HepG2 (cell line): Measurements from ENCODE around the gene SLC9B2. TPM values are rescaled to one million over a fixed set of nuclear protein-coding genes. Genes with fewer than 3 reads are reported as not detected.

ENCODE experiments used
- ATAC-seq: fragments of 200-7000 bp; cut with Tn5 transposase; 3 replicates; pipeline ENCODE4 v1.9.1; 2020; ENCODE audit warnings: mild to moderate bottlenecking, moderate library complexity
- BruUV-seq: library from RNA; stranded (reverse); fragments of 400-500 nt; replicated peaks from 2 replicates; lab custom pipeline; 2021; lab: Mats Ljungman, UMichigan
- CTCF ChIA-PET: fragments of 300-600 bp; formaldehyde crosslinking; extraction: SDS; loops from one replicate; lab custom pipeline; 2021; ENCODE audit warnings: low total read pairs, inconsistent platforms, low intra/inter-chr PET ratio; lab: Yijun Ruan, JAX
- POLR2A ChIA-PET: fragments of 350-600 bp; sonication (Branson Sonifier 250); formaldehyde crosslinking; loops from one replicate; lab custom pipeline; 2020; ENCODE audit warnings: antibody characterized with exemption, inconsistent platforms; lab: Yijun Ruan, JAX
- DNase-seq: peaks from one replicate; pipeline ENCODE4 v3.0.0-alpha.2; 2015; ENCODE audit warnings: low spot score
- FAIRE-seq: peaks from 3 replicates; lab custom pipeline; 2011; peaks lifted over from hg19 to GRCh38; lab: Jason Lieb, UNC
- H2AFZ ChIP-seq: one replicate; pipeline ENCODE4 v1.6.1; 2011; ENCODE audit warnings: low read length, inconsistent platforms
- H3K27ac ChIP-seq: fragments of 300-600 bp; 3 replicates; pipeline ENCODE4 v1.8.0; 2011; ENCODE audit warnings: mixed run types, mild to moderate bottlenecking, mixed read lengths, low read length, inconsistent platforms; ENCODE audit not compliant: insufficient read depth; ENCODE audit errors: extremely low read length
- H3K27me3 ChIP-seq, 2 experiments: fragments of 200-600 bp in 1 of 2; 2 replicates in 1 of 2; 3 replicates in 1 of 2; pipeline versions ENCODE4 v1.6.0 to v1.8.0; 2011; ENCODE audit warnings: low read length in 2 of 2, mild to moderate bottlenecking in 2 of 2, moderate library complexity in 2 of 2, inconsistent platforms in 1 of 2; ENCODE audit not compliant: insufficient read depth in 2 of 2, control insufficient read depth in 1 of 2
- H3K36me3 ChIP-seq, 2 experiments: fragments of 200-600 bp in 1 of 2; replicated peaks in 1 of 2; 2 replicates in 1 of 2; 3 replicates in 1 of 2; pipeline versions ENCODE4 v1.5.1 to v1.8.0; 2011; ENCODE audit warnings: low read length in 2 of 2, inconsistent platforms in 1 of 2; ENCODE audit not compliant: insufficient read depth in 2 of 2, control insufficient read depth in 1 of 2
- H3K4me1 ChIP-seq: 2 replicates; pipeline ENCODE4 v1.5.1; 2012; ENCODE audit warnings: low read length, inconsistent platforms; ENCODE audit not compliant: insufficient read depth
- H3K4me2 ChIP-seq: 2 replicates; pipeline ENCODE4 v1.6.0; 2011; ENCODE audit warnings: low read depth, low read length, inconsistent platforms
- H3K4me3 ChIP-seq, 3 experiments: fragments of 200-600 bp in 1 of 3; sonication (generic), shearing (Covaris generic) in 1 of 3; replicated peaks in 1 of 3; 2 replicates each; pipeline ENCODE4 v1.5.1; 2011 to 2016; ENCODE audit warnings: low read length in 3 of 3, inconsistent platforms in 2 of 3, low read depth in 2 of 3, mild to moderate bottlenecking in 2 of 3, control low read depth in 1 of 3, mixed read lengths in 1 of 3; ENCODE audit not compliant: insufficient read depth in 1 of 3
- H3K79me2 ChIP-seq: one replicate; pipeline ENCODE4 v1.6.1; 2011; ENCODE audit warnings: low read length, inconsistent platforms; ENCODE audit not compliant: insufficient read depth
- H3K9ac ChIP-seq: 2 replicates; pipeline ENCODE4 v1.6.0; 2011; ENCODE audit warnings: mild to moderate bottlenecking, low read depth, low read length, inconsistent platforms; ENCODE audit not compliant: insufficient read depth
- H3K9me3 ChIP-seq: 2 replicates; pipeline ENCODE4 v1.5.1; 2012; ENCODE audit warnings: mild to moderate bottlenecking, low read length
- H4K20me1 ChIP-seq: 2 replicates; pipeline ENCODE4 v1.6.0; 2011; ENCODE audit warnings: inconsistent platforms, mild to moderate bottlenecking, low read length, moderate library complexity; ENCODE audit not compliant: insufficient read depth
- AGO1 ChIP-seq: fragments of 200-400 bp; formaldehyde crosslinking; IDR thresholded peaks from 2 replicates; pipeline ENCODE4 v1.6.1; 2017; ENCODE audit warnings: mild to moderate bottlenecking, low read depth, low read length, moderate library complexity; ENCODE audit not compliant: poor library complexity, severe bottlenecking
- ATF7 ChIP-seq, 2 experiments: fragments of 450-650 bp in 1 of 2; sonication (generic) in 1 of 2; formaldehyde crosslinking in 1 of 2; IDR thresholded peaks; 2 replicates each; pipeline versions ENCODE4 v1.4.0 to v1.6.1; 2016 to 2020; ENCODE audit warnings: antibody characterized with exemption in 1 of 2, mild to moderate bottlenecking in 1 of 2, missing genetic modification reagents in 1 of 2
- CEBPB ChIP-seq: IDR thresholded peaks from 2 replicates; pipeline ENCODE4 v1.6.1; 2011; ENCODE audit warnings: low read depth, low read length, improper control_type of control experiment, borderline replicate concordance
- NCOR1 ChIP-seq: fragments of 200-600 bp; sonication (generic); IDR thresholded peaks from 2 replicates; pipeline ENCODE4 v1.7.0; 2017; ENCODE audit warnings: antibody characterized with exemption, low read length, borderline replicate concordance
- NPAS2 ChIP-seq: sonication (generic); formaldehyde crosslinking; IDR thresholded peaks from 2 replicates; pipeline ENCODE4 v1.8.0; 2022; ENCODE audit warnings: mild to moderate bottlenecking, missing genetic modification reagents, borderline replicate concordance
- STAG1 ChIP-seq: sonication (generic); formaldehyde crosslinking; IDR thresholded peaks from 2 replicates; pipeline ENCODE4 v1.4.0; 2020; ENCODE audit warnings: missing genetic modification reagents
- ZNF652 ChIP-seq: IDR thresholded peaks from 2 replicates; pipeline ENCODE4 v1.6.1; 2016; ENCODE audit warnings: low read depth, borderline replicate concordance
- ZNF776 ChIP-seq: sonication (generic); formaldehyde crosslinking; IDR thresholded peaks from 2 replicates; pipeline ENCODE4 v1.4.0; 2020; ENCODE audit warnings: mild to moderate bottlenecking, missing genetic modification reagents
- WGBS: methylation state at CpG from one replicate; pipeline ENCODE4 v1.1.6; 2017; ENCODE audit warnings: low lambda C conversion rate; 5-methylcytosine and 5-hydroxymethylcytosine counted together
- in situ Hi-C: cut with HindIII; loops from 2 replicates; pipeline ENCODE4 v1.10.0; 2017; ENCODE audit warnings: low pct_unique_long_range_greater_than_20kb; ENCODE audit not compliant: extremely low pct_ligation_motif_present
- intact Hi-C: fragments of 100-400 bp; cut with micrococcal nuclease; formaldehyde crosslinking; loops from one replicate; pipeline ENCODE4 v1.10.0; 2022; ENCODE audit not compliant: unreplicated experiment
- polyA plus RNA-seq, 8 experiments: library from polyadenylated mRNA; depleted of rRNA in 3 of 8; stranded (reverse) in 7 of 8; unstranded in 1 of 8; fragments of >200 nt; fragmentation: Illumina TruSeq in 4 of 8; extraction: Trizol in 4 of 8; gene quantifications; 2 replicates each; pipeline versions ENCODE4 v1.2.1 to v1.2.3, GENCODE V29; 2011 to 2016; ENCODE audit warnings: low read depth in 4 of 8, missing spikeins in 1 of 8, mixed read lengths in 1 of 8; ENCODE audit not compliant: insufficient read depth in 1 of 8
- total RNA-seq, 5 experiments: library from RNA; depleted of rRNA; stranded (reverse); fragments of >200 nt; fragmentation: Illumina TruSeq; extraction: Trizol; gene quantifications; 2 replicates each; pipeline ENCODE4 v1.2.3, GENCODE V29; 2016; ENCODE audit warnings: low read depth in 1 of 5
- TF ChIP-seq, protein P1 (sequence below): sonication (generic); formaldehyde crosslinking; IDR thresholded peaks from 2 replicates; pipeline ENCODE4 v1.8.0; 2022; ENCODE audit warnings: low read depth, missing genetic modification reagents
- TF ChIP-seq, protein P2 (sequence below): sonication (generic); formaldehyde crosslinking; IDR thresholded peaks from 2 replicates; pipeline ENCODE4 v1.9.0; 2021; ENCODE audit warnings: missing genetic modification reagents, borderline replicate concordance
- TF ChIP-seq, protein P3 (sequence below): sonication (generic); formaldehyde crosslinking; IDR thresholded peaks from 2 replicates; pipeline ENCODE4 v1.5.1; 2020; ENCODE audit warnings: missing genetic modification reagents, mild to moderate bottlenecking, borderline replicate concordance

SLC9B2 gene
- total and polyA plus RNA-seq, 2 of the 13 experiments (the other 11 are each of a cell fraction or from before 2014, with no cell fraction given): 23.5 to 38.5 TPM

DNA sequence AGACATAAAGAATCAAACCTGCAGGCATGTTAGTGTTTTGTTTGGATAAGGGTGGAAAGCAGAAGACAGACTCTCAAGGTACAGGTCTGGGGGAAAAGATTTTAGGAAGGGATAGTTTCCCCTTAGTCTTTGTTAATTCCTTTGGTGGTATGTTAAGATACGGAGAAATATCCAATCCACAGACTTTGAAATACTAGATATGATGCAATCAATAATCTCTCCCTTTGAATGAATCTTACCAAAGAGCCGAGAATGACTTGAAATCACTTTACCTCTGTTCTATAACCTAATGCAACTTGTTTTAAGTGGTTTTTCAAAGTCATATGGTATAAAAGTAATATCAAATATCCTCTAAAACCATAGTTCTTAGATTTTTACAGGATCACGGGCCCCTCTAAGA is 28.3 kb upstream of the SLC9B2 start:
- H3K4me2 ChIP-seq: no peak overlapping the region
- WGBS: 94% methylated on average over 3 of the region's 3 CpGs
- peaks cover 9% of the 10 kb centered on the region for H3K4me1 ChIP-seq
- CTCF ChIA-PET: no interaction called here
- ATAC-seq: no peak
- H3K4me3 ChIP-seq: no peak overlapping the region
- H3K9me3 ChIP-seq: no peaks in the 10 kb centered on the region
- TF ChIP-seq, protein P1, sequence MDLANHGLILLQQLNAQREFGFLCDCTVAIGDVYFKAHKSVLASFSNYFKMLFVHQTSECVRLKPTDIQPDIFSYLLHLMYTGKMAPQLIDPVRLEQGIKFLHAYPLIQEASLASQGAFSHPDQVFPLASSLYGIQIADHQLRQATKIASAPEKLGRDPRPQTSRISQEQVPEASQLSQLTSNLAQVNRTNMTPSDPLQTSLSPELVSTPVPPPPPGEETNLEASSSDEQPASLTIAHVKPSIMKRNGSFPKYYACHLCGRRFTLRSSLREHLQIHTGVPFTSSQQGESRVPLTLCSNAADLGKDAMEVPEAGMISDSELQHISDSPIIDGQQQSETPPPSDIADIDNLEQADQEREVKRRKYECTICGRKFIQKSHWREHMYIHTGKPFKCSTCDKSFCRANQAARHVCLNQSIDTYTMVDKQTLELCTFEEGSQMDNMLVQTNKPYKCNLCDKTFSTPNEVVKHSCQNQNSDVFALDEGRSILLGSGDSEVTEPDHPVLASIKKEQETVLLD: no peak
- TF ChIP-seq ZNF652 (CRISPR knock-in tag) (no peak), ATF7 (IDR thresholded peaks at IDR 0.05) (0 out of 2 replicates have a peak, but pooled peaks have one; percentile 5), ATF7 (CRISPR knock-in tag; IDR thresholded peaks at IDR 0.05) (no peak), CEBPB (peak; percentile 63; the same call in 1 of the 2 replicates)
- TF ChIP-seq, all 625 proteins: peak for 2
- Histone ChIP-seq H3K27ac (no peak overlapping the region), H3K36me3 (peaks cover 3 to 25% of the 10 kb centered on the region in 2 experiments), H4K20me1 (no peaks in the 10 kb centered on the region), H3K9ac (no peak overlapping the region), H3K79me2 (no peaks in the 10 kb centered on the region), H2AFZ (no peak overlapping the region), H3K27me3 (no peaks in the 10 kb centered on the region)
- POLR2A ChIA-PET: no interaction called here
- no TSS peak for BruUV-seq
- intact Hi-C loops: no loop called here
- DNase-seq (no peak), FAIRE-seq (no peak)
- in situ Hi-C loops: no loop called here

DNA sequence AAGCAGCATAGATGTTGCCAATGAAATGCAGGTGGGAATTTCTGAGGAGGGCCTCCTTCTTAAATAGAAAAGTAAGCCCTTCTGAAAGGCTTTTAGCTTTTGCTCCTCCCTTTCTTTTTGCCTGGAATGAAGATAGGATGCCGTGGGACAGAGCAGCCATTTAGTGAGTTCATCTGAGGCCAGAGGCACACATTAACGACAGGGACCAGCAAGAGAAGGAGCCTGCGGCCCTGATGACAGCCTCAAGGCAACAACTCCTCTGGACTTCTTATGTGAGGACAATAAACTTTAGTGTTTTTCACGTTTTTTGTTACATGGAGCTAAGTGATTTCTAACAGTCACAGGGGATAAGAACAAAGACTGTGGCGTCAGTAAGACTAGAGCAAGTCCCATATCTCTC is 24.1 kb upstream of the SLC9B2 start:
- Histone ChIP-seq H3K9me3 (no peaks in the 10 kb centered on the region), H4K20me1 (no peaks in the 10 kb centered on the region), H2AFZ (peak overlapping the region; percentile 67), H3K79me2 (no peaks in the 10 kb centered on the region), H3K4me1 (peaks cover 39% of the 10 kb centered on the region), H3K9ac (peak overlapping the region; percentile 49), H3K36me3 (no peaks in the 10 kb centered on the region), H3K4me2 (peak overlapping the region; percentile 79), H3K4me3 (peak overlapping the region in 1 of 3 experiments; percentile 13; a peak in 2 of 6 replicates), H3K27me3 (no peaks in the 10 kb centered on the region), H3K27ac (no peak overlapping the region)
- CTCF ChIA-PET: no interaction called here
- WGBS: 8% methylated on average over 4 of the region's 5 CpGs
- intact Hi-C loops (no loop called here), in situ Hi-C loops (no loop called here)
- no TSS peak for BruUV-seq
- 0 out of 3 replicates have a peak, but pooled peaks have one; percentile 8 for ATAC-seq
- DNase-seq: no peak
- POLR2A ChIA-PET: interaction anchor here (1.0 to 2.9 kb wide), 3 partner anchors 24 to 480 kb away, joined by 4 to 10 read pairs (median 10); partner anchors contain the start of genes SLC9B2 and UBE2D3
- FAIRE-seq: no peak
- TF ChIP-seq STAG1 (CRISPR knock-in tag) (no peak), ZNF776 (CRISPR knock-in tag) (no peak), NPAS2 (no peak), AGO1 (no peak), NCOR1 (no peak)
- TF ChIP-seq, protein P2, sequence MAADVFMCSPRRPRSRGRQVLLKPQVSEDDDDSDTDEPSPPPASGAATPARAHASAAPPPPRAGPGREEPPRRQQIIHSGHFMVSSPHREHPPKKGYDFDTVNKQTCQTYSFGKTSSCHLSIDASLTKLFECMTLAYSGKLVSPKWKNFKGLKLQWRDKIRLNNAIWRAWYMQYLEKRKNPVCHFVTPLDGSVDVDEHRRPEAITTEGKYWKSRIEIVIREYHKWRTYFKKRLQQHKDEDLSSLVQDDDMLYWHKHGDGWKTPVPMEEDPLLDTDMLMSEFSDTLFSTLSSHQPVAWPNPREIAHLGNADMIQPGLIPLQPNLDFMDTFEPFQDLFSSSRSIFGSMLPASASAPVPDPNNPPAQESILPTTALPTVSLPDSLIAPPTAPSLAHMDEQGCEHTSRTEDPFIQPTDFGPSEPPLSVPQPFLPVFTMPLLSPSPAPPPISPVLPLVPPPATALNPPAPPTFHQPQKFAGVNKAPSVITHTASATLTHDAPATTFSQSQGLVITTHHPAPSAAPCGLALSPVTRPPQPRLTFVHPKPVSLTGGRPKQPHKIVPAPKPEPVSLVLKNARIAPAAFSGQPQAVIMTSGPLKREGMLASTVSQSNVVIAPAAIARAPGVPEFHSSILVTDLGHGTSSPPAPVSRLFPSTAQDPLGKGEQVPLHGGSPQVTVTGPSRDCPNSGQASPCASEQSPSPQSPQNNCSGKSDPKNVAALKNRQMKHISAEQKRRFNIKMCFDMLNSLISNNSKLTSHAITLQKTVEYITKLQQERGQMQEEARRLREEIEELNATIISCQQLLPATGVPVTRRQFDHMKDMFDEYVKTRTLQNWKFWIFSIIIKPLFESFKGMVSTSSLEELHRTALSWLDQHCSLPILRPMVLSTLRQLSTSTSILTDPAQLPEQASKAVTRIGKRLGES: no peak
- TF ChIP-seq, protein P3, sequence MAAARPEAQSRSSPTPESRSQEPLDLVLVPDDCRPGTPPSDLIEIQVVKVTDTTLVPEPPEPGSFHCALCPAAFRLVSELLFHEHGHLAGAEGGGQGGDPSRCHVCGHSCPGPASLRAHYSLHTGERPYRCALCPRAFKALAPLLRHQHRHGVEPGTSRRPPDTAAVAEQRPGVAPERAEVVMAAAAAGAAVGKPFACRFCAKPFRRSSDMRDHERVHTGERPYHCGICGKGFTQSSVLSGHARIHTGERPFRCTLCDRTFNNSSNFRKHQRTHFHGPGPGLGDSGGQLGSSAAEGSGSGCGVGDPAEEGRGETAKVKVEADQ (CRISPR knock-in tag): no peak
